BE2C (cell line): ENCODE results near the gene BIRC2.

Experiments
- DNase-seq: peaks from one replicate; pipeline ENCODE4 v3.0.0-alpha.2; 2020
- H3K27me3 ChIP-seq: fragments of 250-450 bp; sonication (Bioruptor Pico); 2 replicates; pipeline ENCODE4 v1.5.1; 2020; ENCODE audit warnings: mild to moderate bottlenecking
- H3K36me3 ChIP-seq: fragments of 250-450 bp; sonication (Bioruptor Pico); 2 replicates; pipeline ENCODE4 v1.5.1; 2020; ENCODE audit warnings: mild to moderate bottlenecking
- H3K4me1 ChIP-seq: fragments of 250-450 bp; sonication (Bioruptor Pico); 2 replicates; pipeline ENCODE4 v1.5.1; 2020
- H3K4me3 ChIP-seq: 2 replicates; pipeline ENCODE4 v1.5.1; 2011; ENCODE audit warnings: low read depth, low read length
- H3K9me3 ChIP-seq: fragments of 250-450 bp; sonication (Bioruptor Pico); 2 replicates; pipeline ENCODE4 v1.5.1; 2020
- TF ChIP-seq, protein P1 (sequence below): IDR thresholded peaks from 2 replicates; pipeline ENCODE4 v1.5.1; 2012; ENCODE audit warnings: mild to moderate bottlenecking, low read depth, low read length

Gene BIRC2

DNA sequence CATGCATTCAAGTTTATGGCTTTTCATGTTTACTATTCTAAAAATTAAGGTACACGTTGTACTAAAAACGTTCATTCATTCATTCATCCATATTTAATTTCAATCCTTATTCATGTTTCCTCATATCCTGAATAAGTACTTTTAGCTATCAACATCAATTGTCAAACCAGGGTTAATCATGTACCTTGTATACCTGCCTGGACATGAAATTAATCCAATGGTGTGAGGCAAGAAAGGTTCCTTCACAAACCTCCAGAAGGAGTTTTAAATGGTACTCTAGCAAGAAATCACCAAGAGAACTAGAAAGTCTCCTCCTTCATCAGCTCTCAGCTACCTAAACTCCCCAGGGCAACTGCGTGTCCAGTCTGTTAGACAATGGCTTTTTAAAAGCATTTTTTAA is 72.2 kb downstream of the BIRC2 start:
- DNase-seq: no peak
- H3K36me3 ChIP-seq: peaks cover 6% of the 10 kb centered on the region

DNA sequence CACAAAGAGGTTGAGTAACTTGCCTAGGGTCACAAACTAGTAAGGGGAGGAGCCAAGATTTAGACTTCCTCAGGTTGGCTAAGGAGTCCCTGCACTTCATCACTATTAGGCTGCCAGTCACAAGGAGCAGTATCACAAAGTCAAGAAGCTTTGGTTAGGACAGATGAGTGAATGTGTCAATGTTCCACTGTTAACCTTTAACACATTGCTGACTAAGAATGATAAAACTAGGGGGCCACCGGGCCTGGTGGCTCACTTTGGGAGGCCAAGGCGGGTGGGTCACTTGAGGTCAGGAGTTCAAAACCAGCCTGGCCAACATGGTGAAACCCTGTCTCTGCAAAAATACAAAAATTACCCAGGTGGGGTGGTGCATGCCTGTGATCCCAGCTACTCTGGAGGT is 73.5 kb downstream of the BIRC2 start:
- Histone ChIP-seq H3K4me3 (no peak overlapping the region), H3K4me1 (no peaks in the 10 kb centered on the region), H3K9me3 (no peaks in the 10 kb centered on the region), H3K27me3 (no peaks in the 10 kb centered on the region), H3K36me3 (peaks cover 6% of the 10 kb centered on the region)
- TF ChIP-seq, protein P1, sequence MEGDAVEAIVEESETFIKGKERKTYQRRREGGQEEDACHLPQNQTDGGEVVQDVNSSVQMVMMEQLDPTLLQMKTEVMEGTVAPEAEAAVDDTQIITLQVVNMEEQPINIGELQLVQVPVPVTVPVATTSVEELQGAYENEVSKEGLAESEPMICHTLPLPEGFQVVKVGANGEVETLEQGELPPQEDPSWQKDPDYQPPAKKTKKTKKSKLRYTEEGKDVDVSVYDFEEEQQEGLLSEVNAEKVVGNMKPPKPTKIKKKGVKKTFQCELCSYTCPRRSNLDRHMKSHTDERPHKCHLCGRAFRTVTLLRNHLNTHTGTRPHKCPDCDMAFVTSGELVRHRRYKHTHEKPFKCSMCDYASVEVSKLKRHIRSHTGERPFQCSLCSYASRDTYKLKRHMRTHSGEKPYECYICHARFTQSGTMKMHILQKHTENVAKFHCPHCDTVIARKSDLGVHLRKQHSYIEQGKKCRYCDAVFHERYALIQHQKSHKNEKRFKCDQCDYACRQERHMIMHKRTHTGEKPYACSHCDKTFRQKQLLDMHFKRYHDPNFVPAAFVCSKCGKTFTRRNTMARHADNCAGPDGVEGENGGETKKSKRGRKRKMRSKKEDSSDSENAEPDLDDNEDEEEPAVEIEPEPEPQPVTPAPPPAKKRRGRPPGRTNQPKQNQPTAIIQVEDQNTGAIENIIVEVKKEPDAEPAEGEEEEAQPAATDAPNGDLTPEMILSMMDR: no peak
- DNase-seq: no peak

More for the DNA sequence above, 72.2 kb downstream of the BIRC2 start:
- Histone ChIP-seq H3K4me3 (no peak overlapping the region), H3K9me3 (no peaks in the 10 kb centered on the region; the same call in 1 of the 2 replicates), H3K27me3 (no peaks in the 10 kb centered on the region), H3K4me1 (no peaks in the 10 kb centered on the region)
- TF ChIP-seq, protein P1: no peak

DNA sequence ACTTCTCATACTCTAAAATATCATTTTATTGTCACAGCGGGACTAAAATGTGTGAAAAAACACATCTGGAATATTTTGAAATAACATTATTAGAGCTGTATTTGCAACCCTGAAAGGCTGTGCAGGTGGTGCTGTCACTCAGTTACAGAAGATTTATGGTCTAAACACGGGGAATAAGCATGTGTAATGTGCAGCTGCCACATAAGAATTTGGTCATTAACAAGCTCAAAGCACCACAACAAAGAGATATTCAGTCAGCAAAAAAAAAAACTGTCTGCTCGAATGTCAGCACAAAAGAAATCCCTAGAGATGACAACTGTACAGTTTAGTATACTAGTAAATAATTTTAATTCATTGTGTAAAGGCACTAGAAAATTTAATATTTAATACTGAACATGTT is 74.2 kb downstream of the BIRC2 start:
- Histone ChIP-seq H3K27me3 (no peaks in the 10 kb centered on the region), H3K36me3 (peaks cover 6% of the 10 kb centered on the region), H3K4me3 (no peak overlapping the region), H3K9me3 (no peaks in the 10 kb centered on the region), H3K4me1 (no peaks in the 10 kb centered on the region)
- DNase-seq: no peak
- TF ChIP-seq, protein P1: no peak

DNA sequence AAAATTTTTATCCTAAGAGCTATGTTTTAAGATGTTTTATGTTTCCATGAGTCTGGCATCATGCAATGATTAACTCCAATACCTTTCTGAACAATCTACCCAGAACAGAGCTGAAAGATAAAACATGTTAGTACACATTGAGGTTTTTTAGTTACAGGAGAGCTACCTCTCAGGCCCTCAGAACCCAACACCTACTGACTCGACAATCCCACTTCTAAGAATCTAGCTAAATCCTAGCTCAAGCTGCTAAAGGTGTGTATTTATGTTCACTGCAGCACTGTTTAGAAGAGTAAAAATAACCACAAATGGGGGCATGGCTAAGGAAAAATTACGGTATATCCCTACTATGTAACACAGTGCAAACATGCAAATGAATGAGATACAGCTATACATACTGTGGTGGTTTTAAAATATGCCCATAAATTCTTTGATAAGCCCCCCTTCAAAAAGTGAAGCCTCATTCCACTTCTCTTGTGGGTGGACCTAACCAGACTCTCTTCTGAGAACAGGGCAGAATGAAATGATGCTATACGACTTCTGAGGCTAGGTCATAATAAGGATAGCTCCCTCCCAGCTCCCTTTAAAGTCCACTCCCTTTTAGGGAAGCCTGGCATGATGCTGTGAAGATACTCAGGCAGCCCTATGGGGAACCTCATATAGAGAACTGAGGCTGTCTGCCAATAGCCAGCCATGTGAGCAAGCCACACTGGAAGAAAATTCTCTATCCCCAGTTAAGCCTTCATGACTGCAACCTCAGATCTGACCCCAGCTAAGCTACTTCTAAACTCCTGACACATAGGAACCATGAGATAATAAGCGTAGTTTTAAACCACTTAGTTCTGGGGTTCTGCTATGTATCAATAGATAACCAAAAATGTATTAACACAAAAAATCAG is 76.1 kb downstream of the BIRC2 start:
- TF ChIP-seq, protein P1: no peak
- Histone ChIP-seq H3K27me3 (no peaks in the 10 kb centered on the region), H3K4me3 (no peak overlapping the region), H3K9me3 (no peaks in the 10 kb centered on the region), H3K4me1 (no peaks in the 10 kb centered on the region), H3K36me3 (peaks cover 6% of the 10 kb centered on the region)
- no peak for DNase-seq

DNA sequence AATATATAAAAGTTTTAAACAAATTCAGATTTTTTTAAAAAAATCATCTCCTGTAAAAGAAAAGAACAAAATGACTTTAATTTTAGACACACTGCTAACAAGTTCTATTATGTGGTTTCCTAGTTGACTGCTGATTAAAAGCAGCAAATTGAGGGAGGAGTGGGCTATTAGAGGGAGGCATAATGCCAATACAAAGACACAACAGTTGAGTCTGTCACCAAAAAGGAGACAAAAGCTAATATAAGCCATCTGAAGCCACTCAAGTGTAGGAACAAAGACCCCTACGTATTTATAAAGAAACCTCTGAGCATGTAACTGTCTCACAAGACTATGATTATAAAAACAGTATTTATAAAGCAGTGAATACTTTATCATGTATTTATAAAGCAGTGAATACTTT is 76.9 kb downstream of the BIRC2 start:
- DNase-seq: no peak
- Histone ChIP-seq H3K36me3 (peaks cover 7% of the 10 kb centered on the region), H3K27me3 (no peaks in the 10 kb centered on the region), H3K4me3 (no peak overlapping the region), H3K4me1 (no peaks in the 10 kb centered on the region; the same call in 1 of the 2 replicates), H3K9me3 (no peaks in the 10 kb centered on the region)
- TF ChIP-seq, protein P1: no peak

DNA sequence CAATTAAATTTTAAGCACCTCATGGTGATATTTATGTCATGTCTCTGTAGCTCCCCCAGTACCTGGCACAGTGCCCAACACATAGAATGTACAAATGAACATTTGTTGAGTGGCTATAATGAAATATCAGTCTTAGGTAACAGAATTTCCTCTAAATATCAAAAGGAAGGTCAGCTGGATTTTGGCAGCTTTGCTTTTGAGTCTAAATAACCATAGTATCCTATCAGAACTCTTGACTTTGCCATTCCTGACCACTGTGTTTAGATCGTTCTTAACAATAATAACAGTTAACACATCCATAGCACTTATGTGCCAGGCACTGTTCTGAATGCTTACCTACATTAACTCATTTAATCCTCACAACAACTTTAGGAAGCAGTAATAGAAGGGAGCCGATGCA is 79.0 kb downstream of the BIRC2 start:
- TF ChIP-seq, protein P1: no peak
- no peaks in the 10 kb centered on the region for H3K27me3 ChIP-seq
- H3K36me3 ChIP-seq: peaks cover 9% of the 10 kb centered on the region; the same call in 1 of the 2 replicates
- peaks cover 5% of the 10 kb centered on the region; the same call in 1 of the 2 replicates for H3K4me1 ChIP-seq
- no peak for DNase-seq
- H3K4me3 ChIP-seq: no peak overlapping the region
- H3K9me3 ChIP-seq: no peaks in the 10 kb centered on the region
